ENCODE data around the gene UNKL.

GRCh38 chr16:1336619-1337018 is 77.9 kb downstream of the UNKL start:
- TF ChIP-seq EZH2 (IDR thresholded peaks at IDR 0.05; ENCODE audit: insufficient read depth, poor library complexity, severe bottlenecking): no peak
- no peak for TF ChIP-seq EZH2phosphoT487 (IDR thresholded peaks at IDR 0.05; ENCODE audit: insufficient read depth, low read depth)

Measured in GM23248 (cell line).